Right lobe of liver (tissue), 6 donors: ENCODE measurements around the gene PLXNA4. TPM values are rescaled to one million over a fixed set of nuclear protein-coding genes. Genes with fewer than 3 reads are reported as not detected.

Experiments used
- ATAC-seq, 4 donors: fragments of 200-7000 bp; cut with Tn5 transposase; one replicate each; pipeline ENCODE4 v1.9.1; 2020; ENCODE audit warnings: mild to moderate bottlenecking in 4 of 4, moderate library complexity in 4 of 4
- DNase-seq, 3 donors: peaks; one replicate each; pipeline ENCODE4 v3.0.0-alpha.2; 2020
- H3K27ac ChIP-seq, 3 donors: fragments of 200-600 bp; one replicate each; pipeline ENCODE4 v1.8.0; 2022
- H3K27me3 ChIP-seq, 2 donors: fragments of 200-600 bp; one replicate each; pipeline ENCODE4 v1.8.0; 2022
- H3K36me3 ChIP-seq, 4 donors: fragments of 200-600 bp; sonication (generic) in 1 of 4; one replicate each; pipeline versions ENCODE4 v1.5.1 to v1.8.0; 2017 to 2022; ENCODE audit warnings: control low read depth in 1 of 4
- H3K4me1 ChIP-seq, 4 donors: fragments of 200-600 bp; sonication (generic) in 1 of 4; one replicate each; pipeline versions ENCODE4 v1.5.1 to v1.8.0; 2017 to 2022; ENCODE audit warnings: control low read depth in 1 of 4
- H3K4me3 ChIP-seq, 3 donors: fragments of 200-600 bp; one replicate each; pipeline ENCODE4 v1.8.0; 2022
- H3K9me3 ChIP-seq, 4 donors: fragments of 200-600 bp; sonication (generic) in 1 of 4; one replicate each; pipeline versions ENCODE4 v1.5.1 to v1.8.0; 2017 to 2022; ENCODE audit warnings: control low read depth in 1 of 4
- CTCF ChIP-seq, 4 donors: fragments of 200-600 bp in 3 of 4; fragments of 450-650 bp in 1 of 4; IDR thresholded peaks; one replicate each; pipeline versions ENCODE4 v1.5.1 to v1.8.0; 2016 to 2022; ENCODE audit warnings: antibody characterized with exemption in 4 of 4, mild to moderate bottlenecking in 2 of 4
- POLR2A ChIP-seq: fragments of 450-650 bp; IDR thresholded peaks from one replicate; pipeline ENCODE4 v1.6.1; 2017; ENCODE audit warnings: antibody characterized with exemption, mild to moderate bottlenecking
- WGBS: methylation state at CpG from one replicate; pipeline ENCODE4 v1.1.6; 2018; ENCODE audit warnings: low coverage, low lambda C conversion rate; ENCODE audit not compliant: insufficient coverage; ENCODE audit errors: missing lambda C conversion rate; 5-methylcytosine and 5-hydroxymethylcytosine counted together
- intact Hi-C, 2 donors: fragments of 100-400 bp; cut with DNase I; formaldehyde crosslinking; loops; one replicate each; pipeline versions ENCODE4 v1.11.2 to v1.14.1; 2022
- total RNA-seq, 6 experiments: library from RNA; depleted of rRNA in 2 of 6; stranded (reverse); fragments of >200 nt in 2 of 6; fragmentation: NEBNext Ultra II Directional in 3 of 6; extraction: Animal tissue kit (Norgen Biotek cat#: 25700) in 3 of 6; gene quantifications; one replicate each; pipeline versions ENCODE4 v1.1.0 to v1.2.4, GENCODE V29; 2016 to 2023
- donor health status: DM: no; HTN: yes; CAD: no.
- donor health status: DM: no; HTN: no; CAD: no.
- donor health status: DM: no; HTN: no; CAD: no.
- donor health status: DM: no; HTN: yes; CAD: no.
- donor health status: DM: no; HTN: yes; CAD: no.

Gene PLXNA4
- total RNA-seq, 6 experiments from 2014 or later, result 0.17 to 0.90 (median 0.30) TPM

- ATAC-seq (no peak), DNase-seq (no peak)
- H3K36me3 ChIP-seq, result no peaks in the 10 kb centered on the region
- H3K9me3 ChIP-seq, result no peaks in the 10 kb centered on the region
- TF ChIP-seq POLR2A, result no peak
- TF ChIP-seq CTCF (IDR thresholded peaks at IDR 0.05), result no peak
- WGBS, result 40% methylated on average over 6 of the region's 6 CpGs
- intact Hi-C loops, result no loop called here
- no peaks in the 10 kb centered on the region for H3K4me1 ChIP-seq
- no peak overlapping the region for H3K27ac ChIP-seq
- H3K27me3 ChIP-seq, result no peaks in the 10 kb centered on the region
- H3K4me3 ChIP-seq, result no peak overlapping the region
Measured at GRCh38 chr7:132551439-132551838, 24.8 kb downstream of the PLXNA4 start.

- no peaks in the 10 kb centered on the region for H3K9me3 ChIP-seq
- intact Hi-C loops, result no loop called here
- H3K27me3 ChIP-seq, result no peaks in the 10 kb centered on the region
- 37% methylated on average over 4 of the region's 4 CpGs for WGBS
- TF ChIP-seq POLR2A, result no peak
- TF ChIP-seq CTCF (IDR thresholded peaks at IDR 0.05), result no peak
- DNase-seq (no peak), ATAC-seq (no peak)
- no peak overlapping the region for H3K4me3 ChIP-seq
- H3K36me3 ChIP-seq, result no peaks in the 10 kb centered on the region
- no peak overlapping the region for H3K27ac ChIP-seq
- H3K4me1 ChIP-seq, result no peaks in the 10 kb centered on the region
Measured at GRCh38 chr7:132548489-132549078, 27.7 kb downstream of the PLXNA4 start.

GRCh38 chr7:132547821-132548220 lies 28.4 kb downstream of the PLXNA4 start:
- ATAC-seq, result no peak
- Histone ChIP-seq H3K36me3 (no peaks in the 10 kb centered on the region), H3K27ac (no peak overlapping the region), H3K9me3 (no peaks in the 10 kb centered on the region), H3K27me3 (no peaks in the 10 kb centered on the region), H3K4me1 (no peaks in the 10 kb centered on the region), H3K4me3 (no peak overlapping the region)
- TF ChIP-seq CTCF (IDR thresholded peaks at IDR 0.05) (no peak), POLR2A (no peak)
- DNase-seq, result no peak
- intact Hi-C loops, result no loop called here
- WGBS, result 72% methylated on average over 5 of the region's 6 CpGs

GRCh38 chr7:132546366-132547127 lies 29.7 kb downstream of the PLXNA4 start:
- DNase-seq (no peak), ATAC-seq (no peak)
- 45% methylated on average over 1 of the region's 1 CpG for WGBS
- Histone ChIP-seq H3K27ac (no peak overlapping the region), H3K4me1 (no peaks in the 10 kb centered on the region), H3K9me3 (no peaks in the 10 kb centered on the region), H3K4me3 (no peak overlapping the region), H3K27me3 (no peaks in the 10 kb centered on the region), H3K36me3 (no peaks in the 10 kb centered on the region)
- TF ChIP-seq CTCF (IDR thresholded peaks at IDR 0.05) (no peak), POLR2A (no peak)
- intact Hi-C loops, result no loop called here
